NT2/D1 (cell line): ENCODE data around the gene GRK5.

Experiments
- SUZ12 ChIP-seq: IDR thresholded peaks from 2 replicates; pipeline ENCODE4 v1.6.1; 2011; ENCODE audit not compliant: insufficient read length, insufficient read depth; ENCODE audit errors: extremely low read depth
- YY1 ChIP-seq: IDR thresholded peaks from 2 replicates; pipeline ENCODE4 v1.6.1; 2011; ENCODE audit not compliant: insufficient read length, insufficient read depth
- ZNF274 ChIP-seq: IDR thresholded peaks from 2 replicates; pipeline ENCODE4 v1.6.1; 2011; ENCODE audit warnings: mild to moderate bottlenecking, low read depth, low read length

DNA sequence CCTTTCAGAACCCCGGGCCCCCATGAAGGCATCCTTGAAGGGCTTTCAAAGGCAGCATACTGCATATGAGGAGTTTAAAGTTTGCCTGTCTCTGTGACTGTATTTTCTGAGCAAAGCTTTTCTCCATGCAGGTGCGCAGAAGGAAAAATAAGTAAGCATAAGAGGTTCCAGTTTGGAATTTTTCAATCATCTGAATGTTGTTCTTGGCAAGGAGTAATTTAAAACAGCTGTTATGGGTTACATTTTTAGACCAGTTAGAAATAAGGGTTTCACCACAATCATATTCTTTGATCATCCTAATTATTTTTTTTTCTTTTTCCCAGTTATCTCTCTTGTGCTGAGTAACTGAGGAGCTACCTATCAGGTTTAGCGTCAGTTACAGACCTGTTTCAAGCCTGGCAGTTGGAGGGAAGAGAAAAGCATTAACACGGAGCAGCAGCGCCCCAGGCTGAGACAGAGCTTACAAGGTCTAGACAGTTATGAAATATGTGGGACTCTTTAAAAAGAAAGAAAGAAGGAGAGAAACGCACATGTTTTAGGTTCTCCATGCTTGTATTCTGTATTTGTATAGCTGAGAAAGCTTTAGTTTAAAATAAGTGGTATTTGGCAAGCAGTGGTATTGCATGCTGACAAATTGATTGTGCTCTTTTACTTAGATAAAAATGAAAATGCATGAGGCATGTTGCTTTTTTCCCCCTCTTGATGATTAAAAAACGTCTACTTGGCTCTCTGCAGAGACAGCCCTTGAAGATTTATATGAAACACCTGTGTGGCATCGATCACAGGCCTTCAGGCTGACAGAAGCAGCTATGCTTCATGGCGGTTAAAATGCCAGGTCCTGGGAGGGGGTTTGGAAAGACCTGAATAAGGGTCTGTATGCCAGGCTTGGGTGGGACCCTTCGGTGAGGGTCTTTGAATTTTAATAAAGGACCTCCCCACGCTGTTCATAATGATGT, 157.6 kb downstream of the GRK5 start:
- no peak for TF ChIP-seq YY1
- no peak for TF ChIP-seq SUZ12
- no peak for TF ChIP-seq ZNF274
